BJ (cell line): ENCODE data around the gene NFIX. TPM values are rescaled to one million over a fixed set of nuclear protein-coding genes. Genes with fewer than 3 reads are reported as not detected.

Source experiments
- CTCF ChIA-PET: fragments of 350-600 bp; formaldehyde crosslinking; extraction: SDS; loops from one replicate; lab custom pipeline; 2021; ENCODE audit warnings: antibody characterized with exemption, inconsistent platforms; lab: Yijun Ruan, JAX
- POLR2A ChIA-PET: fragments of 300-600 bp; sonication (Branson Sonifier 250); formaldehyde crosslinking; extraction: SDS; loops from one replicate; lab custom pipeline; 2021; ENCODE audit warnings: antibody characterized with exemption; lab: Charles Lee
- DNase-seq: peaks from one replicate; pipeline ENCODE4 v3.0.0-alpha.2; 2011; ENCODE audit warnings: low read depth
- H3K27me3 ChIP-seq: 2 replicates; pipeline ENCODE4 v1.6.0; 2011; ENCODE audit warnings: low read length; ENCODE audit not compliant: control insufficient read depth, insufficient read depth
- H3K36me3 ChIP-seq: 2 replicates; pipeline ENCODE4 v1.5.1; 2011; ENCODE audit warnings: low read length; ENCODE audit not compliant: control insufficient read depth, insufficient read depth
- H3K4me3 ChIP-seq: 2 replicates; pipeline ENCODE4 v1.5.1; 2011; ENCODE audit warnings: low read depth, mild to moderate bottlenecking, control low read depth, low read length
- CTCF ChIP-seq: IDR thresholded peaks from 2 replicates; pipeline ENCODE4 v1.5.1; 2011; ENCODE audit warnings: low read depth, mild to moderate bottlenecking, control low read depth, inconsistent platforms, low read length, moderate library complexity; ENCODE audit not compliant: insufficient read depth
- polyA plus RNA-seq: library from polyadenylated mRNA; depleted of rRNA; stranded (reverse); fragments of >200 nt; gene quantifications from 2 replicates; pipeline ENCODE4 v1.2.3, GENCODE V29; 2011

NFIX gene
- polyA plus RNA-seq, 1 experiment = 29.4 TPM

GRCh38 chr19:13029301-13029880 lies 34.1 kb downstream of the NFIX start:
- Histone ChIP-seq H3K27me3 (no peaks in the 10 kb centered on the region), H3K4me3 (no peak overlapping the region), H3K36me3 (peaks cover 8% of the 10 kb centered on the region)
- TF ChIP-seq CTCF = no peak
- ChIA-PET POLR2A (no interaction called here), CTCF (interaction anchor here (0.8 to 14.7 kb wide), 15 partner anchors 11 to 76 kb away, joined by 3 to 358 read pairs (median 5); no protein-coding TSS in a partner anchor)
- DNase-seq = no peak

- Histone ChIP-seq H3K36me3 (peaks cover 8% of the 10 kb centered on the region), H3K27me3 (no peaks in the 10 kb centered on the region), H3K4me3 (no peak overlapping the region)
- DNase-seq = no peak
- CTCF ChIA-PET = interaction anchor here (0.7 to 14.7 kb wide), 19 partner anchors 12 to 139 kb away, joined by 3 to 358 read pairs (median 4); partner anchors contain the start of gene NACC1
- TF ChIP-seq CTCF = peak; percentile 52
- POLR2A ChIA-PET = no interaction called here
These were observed 34.6 kb downstream of the NFIX start for GRCh38 chr19:13029893-13030292.

GRCh38 chr19:13031917-13032623 lies 36.8 kb downstream of the NFIX start:
- no peak for DNase-seq
- CTCF ChIA-PET = interaction anchor here (0.6 to 14.7 kb wide), 15 partner anchors 11 to 557 kb away, joined by 3 to 358 read pairs (median 5); no protein-coding TSS in a partner anchor
- no peak for TF ChIP-seq CTCF
- H3K4me3 ChIP-seq = no peak overlapping the region
- POLR2A ChIA-PET = no interaction called here
- H3K27me3 ChIP-seq = no peaks in the 10 kb centered on the region
- H3K36me3 ChIP-seq = peaks cover 8% of the 10 kb centered on the region

GRCh38 chr19:13032837-13033236 lies 37.6 kb downstream of the NFIX start:
- no peak for DNase-seq
- POLR2A ChIA-PET = no interaction called here
- CTCF ChIA-PET = interaction anchor here (0.7 to 14.7 kb wide), 14 partner anchors 11 to 72 kb away, joined by 3 to 358 read pairs (median 6); no protein-coding TSS in a partner anchor
- TF ChIP-seq CTCF = no peak
- no peaks in the 10 kb centered on the region for H3K27me3 ChIP-seq
- peaks cover 7% of the 10 kb centered on the region for H3K36me3 ChIP-seq
- no peak overlapping the region for H3K4me3 ChIP-seq

GRCh38 chr19:13033244-13033643 lies 38.0 kb downstream of the NFIX start:
- no peak overlapping the region for H3K4me3 ChIP-seq
- ChIA-PET POLR2A (no interaction called here), CTCF (interaction anchor here (0.7 to 14.7 kb wide), 18 partner anchors 9 to 71 kb away, joined by 3 to 358 read pairs (median 6); no protein-coding TSS in a partner anchor)
- H3K36me3 ChIP-seq = peaks cover 7% of the 10 kb centered on the region
- peak; percentile 39; the same call in 1 of the 2 replicates for TF ChIP-seq CTCF
- no peak for DNase-seq
- no peaks in the 10 kb centered on the region for H3K27me3 ChIP-seq
